Stimulated activated CD8-positive, alpha-beta memory T cell treated with anti-CD3 and anti-CD28 coated beads, Interleukin-7, amount 100 ng/mL, for 48 hours (primary cell): ENCODE results near the gene RFX7.

Experiments used
- DNase-seq, 2 donors: peaks; one replicate each; pipeline ENCODE4 v3.0.0-alpha.2; 2020; ENCODE audit warnings: low read depth in 1 of 2; ENCODE audit errors: extremely low read depth in 1 of 2

The RFX7 gene

GRCh38 chr15:56148064-56148463, 95.6 kb downstream of the RFX7 start:
- DNase-seq: no peak

- no peak for DNase-seq
Measured at GRCh38 chr15:56146756-56147155, 96.9 kb downstream of the RFX7 start.

- no peak for DNase-seq
Measured at GRCh38 chr15:56128081-56128480, 115.6 kb downstream of the RFX7 start.

GRCh38 chr15:56126409-56126808, 117.3 kb downstream of the RFX7 start:
- DNase-seq: no peak

- no peak for DNase-seq
Measured at GRCh38 chr15:56124391-56124790, 119.3 kb downstream of the RFX7 start.

- no peak for DNase-seq
Measured at GRCh38 chr15:56105855-56106254, 137.8 kb downstream of the RFX7 start.

- DNase-seq: no peak
Measured at GRCh38 chr15:56102441-56102840, 141.2 kb downstream of the RFX7 start.

- no peak for DNase-seq
Measured at GRCh38 chr15:56099311-56099710, 144.4 kb downstream of the RFX7 start.

- no peak for DNase-seq
Measured at GRCh38 chr15:56098195-56098863, 145.3 kb downstream of the RFX7 start.

- DNase-seq: no peak
Measured at GRCh38 chr15:56095406-56095805, 148.3 kb downstream of the RFX7 start.

GRCh38 chr15:56094171-56094570, 149.5 kb downstream of the RFX7 start:
- DNase-seq: no peak

GRCh38 chr15:56088389-56088788, 155.3 kb downstream of the RFX7 start:
- DNase-seq: no peak

GRCh38 chr15:56086566-56086965, 157.1 kb downstream of the RFX7 start:
- DNase-seq: no peak

- DNase-seq: no peak
Measured at GRCh38 chr15:56082263-56082761, 161.4 kb downstream of the RFX7 start.

GRCh38 chr15:56077081-56077480, 166.6 kb downstream of the RFX7 start:
- DNase-seq: no peak

- no peak for DNase-seq
Measured at GRCh38 chr15:56076640-56077039, 167.0 kb downstream of the RFX7 start.

- no peak for DNase-seq
Measured at GRCh38 chr15:56074481-56075265, 169.0 kb downstream of the RFX7 start.

- DNase-seq: no peak
Measured at GRCh38 chr15:56064152-56064551, 179.5 kb downstream of the RFX7 start.

- no peak for DNase-seq
Measured at GRCh38 chr15:56059716-56060115, 184.0 kb downstream of the RFX7 start.

GRCh38 chr15:56058986-56059385, 184.7 kb downstream of the RFX7 start:
- no peak for DNase-seq

GRCh38 chr15:56056626-56057025, 187.1 kb downstream of the RFX7 start:
- no peak for DNase-seq

- DNase-seq: no peak
Measured at GRCh38 chr15:56053046-56053400, 190.7 kb downstream of the RFX7 start.
